ENCODE measurements around the gene CD2.

DNA sequence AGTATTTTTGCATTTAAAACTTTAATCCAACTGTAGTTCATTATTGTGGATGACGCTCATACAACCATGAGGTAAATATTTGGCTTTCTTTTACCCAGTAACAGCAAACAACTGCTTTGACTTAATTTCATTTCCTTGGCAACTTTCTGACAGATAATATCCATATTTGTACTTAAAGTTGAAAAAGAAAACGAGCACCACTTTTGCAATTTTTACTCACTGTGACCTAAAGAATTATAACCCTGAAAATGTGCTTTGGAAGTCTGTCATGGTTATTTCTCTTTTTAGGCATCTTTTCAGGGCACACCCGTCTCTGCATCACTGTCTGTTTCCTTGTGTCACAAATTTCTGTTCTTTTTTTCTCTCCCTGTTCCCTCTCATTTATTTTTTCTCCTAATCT, 918 bp upstream of the CD2 start:
- TF ChIP-seq CTCF (IDR thresholded peaks at IDR 0.05), result no peak
- TF ChIP-seq ZFX (IDR thresholded peaks at IDR 0.05; ENCODE audit: borderline replicate concordance), result no peak
